H1 (cell line): ENCODE data around the gene C1orf116. TPM values are rescaled to one million over a fixed set of nuclear protein-coding genes. Genes with fewer than 3 reads are reported as not detected.

Source experiments
- CTCF ChIA-PET: fragments of 300-600 bp; sonication (Branson Sonifier 250); formaldehyde crosslinking; loops from one replicate; lab custom pipeline; 2021; ENCODE audit not compliant: partially characterized antibody; lab: Charles Lee
- POLR2A ChIA-PET: fragments of 300-600 bp; sonication (Branson Sonifier 250); formaldehyde crosslinking; loops from one replicate; lab custom pipeline; 2021; ENCODE audit warnings: inconsistent platforms; ENCODE audit not compliant: partially characterized antibody; lab: Charles Lee
- DNase-seq, 2 experiments: peaks; one replicate each; pipeline versions ENCODE4 v3.0.0 to v3.0.0-alpha.2; 2010 to 2022; ENCODE audit warnings: low spot score in 2 of 2, low read depth in 1 of 2, mixed read lengths in 1 of 2
- FAIRE-seq: peaks from 2 replicates; lab custom pipeline; 2011; peaks lifted over from hg19 to GRCh38; lab: Jason Lieb, UNC
- H2AFZ ChIP-seq: 2 replicates; pipeline ENCODE4 v1.8.1; 2012; ENCODE audit warnings: low read length, inconsistent platforms
- H2AK5ac ChIP-seq: 2 replicates; pipeline ENCODE4 v1.6.1; 2013; ENCODE audit warnings: low read depth, low read length
- H2BK120ac ChIP-seq: replicated peaks from 2 replicates; pipeline ENCODE3; 2013; ENCODE audit warnings: low read depth, low read length, inconsistent platforms
- H2BK12ac ChIP-seq: 2 replicates; pipeline ENCODE4 v1.6.1; 2013; ENCODE audit warnings: low read depth, low read length
- H2BK15ac ChIP-seq: 2 replicates; pipeline ENCODE4 v1.6.1; 2013; ENCODE audit warnings: low read length
- H2BK20ac ChIP-seq: 2 replicates; pipeline ENCODE4 v1.6.1; 2013; ENCODE audit warnings: low read length
- H2BK5ac ChIP-seq: 2 replicates; pipeline ENCODE4 v1.6.1; 2013; ENCODE audit warnings: low read depth, low read length
- H3K14ac ChIP-seq: 2 replicates; pipeline ENCODE4 v1.6.1; 2013; ENCODE audit warnings: inconsistent platforms; ENCODE audit not compliant: insufficient read length
- H3K18ac ChIP-seq: 2 replicates; pipeline ENCODE4 v1.6.1; 2013; ENCODE audit warnings: low read length; ENCODE audit errors: extremely low read depth
- H3K23ac ChIP-seq: 2 replicates; pipeline ENCODE4 v1.6.1; 2013; ENCODE audit warnings: inconsistent platforms; ENCODE audit not compliant: insufficient read length
- H3K23me2 ChIP-seq: 2 replicates; pipeline ENCODE4 v1.6.1; 2013; ENCODE audit warnings: low read depth, low read length
- H3K27ac ChIP-seq: 2 replicates; pipeline ENCODE4 v1.6.1; 2011; ENCODE audit warnings: low read depth, low read length, inconsistent platforms
- H3K27me3 ChIP-seq, 4 experiments: replicated peaks in 1 of 4; 1 replicate in 1 of 4; 2 replicates in 3 of 4; pipeline versions ENCODE4 v1.6.1 to v1.8.1; 2011 to 2013; ENCODE audit warnings: low read length in 3 of 4, mild to moderate bottlenecking in 3 of 4, inconsistent platforms in 2 of 4, mixed read lengths in 2 of 4, moderate library complexity in 1 of 4; ENCODE audit not compliant: control insufficient read depth in 3 of 4, insufficient read depth in 3 of 4; ENCODE audit errors: extremely low read depth in 1 of 4
- H3K36me3 ChIP-seq, 4 experiments: 2 replicates each; pipeline versions ENCODE4 v1.6.1 to v1.8.1; 2011 to 2013; ENCODE audit warnings: mild to moderate bottlenecking in 4 of 4, low read length in 3 of 4, moderate library complexity in 2 of 4, control low read depth in 1 of 4, inconsistent platforms in 1 of 4; ENCODE audit not compliant: insufficient read depth in 4 of 4, control insufficient read depth in 2 of 4
- H3K4ac ChIP-seq: replicated peaks from 2 replicates; pipeline ENCODE3; 2013; ENCODE audit warnings: low read length, low read depth, mixed read lengths, inconsistent platforms; ENCODE audit not compliant: insufficient read length
- H3K4me1 ChIP-seq, 4 experiments: replicated peaks in 1 of 4; 1 replicate in 1 of 4; 2 replicates in 3 of 4; pipeline versions ENCODE4 v1.6.1 to v1.8.1; 2011 to 2013; ENCODE audit warnings: low read length in 3 of 4, inconsistent platforms in 2 of 4, mixed read lengths in 1 of 4; ENCODE audit not compliant: insufficient read depth in 4 of 4, control insufficient read depth in 3 of 4
- H3K4me2 ChIP-seq, 2 experiments: 2 replicates each; pipeline versions ENCODE4 v1.6.1 to v1.8.1; 2011 to 2013; ENCODE audit warnings: low read depth in 2 of 2, low read length in 2 of 2, control low read depth in 1 of 2, inconsistent platforms in 1 of 2, mild to moderate bottlenecking in 1 of 2; ENCODE audit not compliant: insufficient read depth in 1 of 2
- H3K4me3 ChIP-seq, 4 experiments: fragments of 200-600, 300-600 bp in 1 of 4; sonication (generic), shearing (Covaris generic), sonication (Bioruptor Twin) in 1 of 4; 2 replicates each; pipeline versions ENCODE4 v1.5.1 to v1.8.1; 2011 to 2016; ENCODE audit warnings: low read length in 4 of 4, low read depth in 3 of 4, control low read depth in 2 of 4, inconsistent platforms in 2 of 4, mild to moderate bottlenecking in 2 of 4, mixed read lengths in 1 of 4, moderate library complexity in 1 of 4; ENCODE audit not compliant: insufficient read depth in 2 of 4; ENCODE audit errors: extremely low read depth in 1 of 4
- H3K56ac ChIP-seq: replicated peaks from 2 replicates; pipeline ENCODE3; 2013; ENCODE audit warnings: low read depth, mild to moderate bottlenecking, mixed read lengths, low read length, inconsistent platforms; ENCODE audit not compliant: insufficient read length
- H3K79me1 ChIP-seq: 2 replicates; pipeline ENCODE4 v1.6.1; 2013; ENCODE audit warnings: low read depth, low read length, control low read depth
- H3K79me2 ChIP-seq, 2 experiments: 2 replicates each; pipeline versions ENCODE4 v1.6.1 to v1.8.1; 2012 to 2013; ENCODE audit warnings: low read length in 2 of 2, mild to moderate bottlenecking in 2 of 2, inconsistent platforms in 1 of 2; ENCODE audit not compliant: insufficient read depth in 2 of 2, control insufficient read depth in 1 of 2
- H3K9ac ChIP-seq, 4 experiments: replicated peaks in 1 of 4; 1 replicate in 1 of 4; 2 replicates in 3 of 4; pipeline versions ENCODE4 v1.6.1 to v1.8.1; 2011 to 2013; ENCODE audit warnings: low read depth in 3 of 4, low read length in 3 of 4, control low read depth in 2 of 4, mild to moderate bottlenecking in 2 of 4, moderate library complexity in 2 of 4, inconsistent platforms in 1 of 4; ENCODE audit errors: extremely low read depth in 1 of 4
- H3K9me3 ChIP-seq, 2 experiments: 2 replicates each; pipeline versions ENCODE4 v1.6.1 to v1.8.1; 2012 to 2013; ENCODE audit warnings: mild to moderate bottlenecking in 2 of 2, moderate library complexity in 2 of 2, control low read depth in 1 of 2, inconsistent platforms in 1 of 2, low read depth in 1 of 2, low read length in 1 of 2, mixed read lengths in 1 of 2; ENCODE audit not compliant: insufficient read depth in 2 of 2
- H4K20me1 ChIP-seq, 2 experiments: replicated peaks in 1 of 2; 2 replicates each; pipeline versions ENCODE3 to v1.8.1; 2011 to 2013; ENCODE audit warnings: inconsistent platforms in 2 of 2, low read length in 2 of 2, mild to moderate bottlenecking in 1 of 2; ENCODE audit not compliant: insufficient read depth in 2 of 2, control insufficient read depth in 1 of 2
- H4K5ac ChIP-seq: 2 replicates; pipeline ENCODE4 v1.6.1; 2013; ENCODE audit warnings: low read length, low read depth, mixed read lengths, inconsistent platforms; ENCODE audit not compliant: insufficient read length
- H4K8ac ChIP-seq: 2 replicates; pipeline ENCODE4 v1.8.0; 2013; ENCODE audit warnings: mild to moderate bottlenecking, moderate library complexity, low read length, inconsistent platforms; ENCODE audit not compliant: insufficient read depth; ENCODE audit errors: extremely low read depth
- H4K91ac ChIP-seq: replicated peaks from 2 replicates; pipeline ENCODE3; 2013; ENCODE audit warnings: low read length, mixed read lengths, inconsistent platforms; ENCODE audit not compliant: insufficient read length
- ASH2L ChIP-seq: fragments of 200-600, 300-600 bp; sonication (generic); IDR thresholded peaks from one replicate; pipeline ENCODE4 v1.7.1; 2017; ENCODE audit warnings: low read length
- CBX5 ChIP-seq: fragments of 300-800, 300-1000 bp; sonication (generic); IDR thresholded peaks from 2 replicates; pipeline ENCODE4 v1.7.1; 2016; ENCODE audit warnings: antibody characterized with exemption, low read length, low read depth
- CHD1 ChIP-seq: IDR thresholded peaks from 2 replicates; pipeline ENCODE4 v1.6.1; 2012; ENCODE audit warnings: low read depth, low read length, improper control_type of control experiment
- HDAC6 ChIP-seq: IDR thresholded peaks from one replicate; pipeline ENCODE4 v1.7.1; 2012; ENCODE audit warnings: low read depth, mild to moderate bottlenecking, inconsistent platforms, low read length, moderate library complexity
- KDM5A ChIP-seq: fragments of 200-600 bp; IDR thresholded peaks from 2 replicates; pipeline ENCODE4 v1.7.1; 2012; ENCODE audit warnings: mild to moderate bottlenecking, low read length, inconsistent platforms, mixed read lengths
- MAX ChIP-seq: IDR thresholded peaks from 2 replicates; pipeline ENCODE4 v1.6.1; 2012; ENCODE audit warnings: inconsistent platforms
- RBBP5 ChIP-seq: IDR thresholded peaks from 2 replicates; pipeline ENCODE4 v1.7.1; 2012; ENCODE audit warnings: low read depth, mild to moderate bottlenecking, inconsistent platforms, low read length, moderate library complexity, borderline replicate concordance
- RNF2 ChIP-seq: fragments of 200-900, 300-1000 bp; sonication (generic); IDR thresholded peaks from 2 replicates; pipeline ENCODE4 v1.7.1; 2016; ENCODE audit warnings: borderline replicate concordance, low read depth, mild to moderate bottlenecking, antibody characterized with exemption, low read length; ENCODE audit not compliant: poor library complexity, severe bottlenecking; ENCODE audit errors: missing control alignments
- SIN3A ChIP-seq, 2 experiments: IDR thresholded peaks in 1 of 2; conservative IDR thresholded peaks in 1 of 2; 2 replicates each; pipeline ENCODE4 v1.6.1; 2011 to 2012; ENCODE audit warnings: low read length in 2 of 2, improper control_type of control experiment in 1 of 2, low read depth in 1 of 2, mild to moderate bottlenecking in 1 of 2
- SIRT6 ChIP-seq: IDR thresholded peaks from one replicate; pipeline ENCODE4 v1.7.1; 2012; ENCODE audit warnings: low read length, inconsistent platforms
- ZNF274 ChIP-seq: IDR thresholded peaks from 2 replicates; pipeline ENCODE4 v1.7.0; 2012; ENCODE audit warnings: low read length, borderline replicate concordance; ENCODE audit errors: extremely low read depth
- WGBS, 2 experiments: shearing (Covaris generic) in 1 of 2; methylation state at CpG; one replicate each; pipeline versions ENCODE4 v1.1.6 to v1.1.7; 2013 to 2015; ENCODE audit warnings: low lambda C conversion rate in 2 of 2, mixed read lengths in 2 of 2, inconsistent platforms in 1 of 2, low coverage in 1 of 2, missing lambda C conversion rate in 1 of 2; ENCODE audit not compliant: insufficient replicate concordance in 2 of 2, insufficient coverage in 1 of 2, insufficient read length in 1 of 2; ENCODE audit errors: extremely low coverage in 1 of 2, missing lambda C conversion rate in 1 of 2; 5-methylcytosine and 5-hydroxymethylcytosine counted together
- polyA plus RNA-seq, 7 experiments: library from polyadenylated mRNA; depleted of rRNA in 3 of 7; stranded (reverse) in 5 of 7; unstranded in 2 of 7; fragments of >200 nt in 5 of 7; fragments of 200-250 nt in 2 of 7; gene quantifications; 1 replicate in 5 of 7; 2 replicates in 1 of 7; 4 replicates in 1 of 7; pipeline versions ENCODE4 v1.2.1 to v1.2.3, GENCODE V29; 2011 to 2013; ENCODE audit warnings: missing spikeins in 2 of 7, mixed read lengths in 2 of 7
- total RNA-seq: library from RNA; stranded (reverse); fragmentation: NEBNext Ultra II Directional; extraction: Animal tissue kit (Norgen Biotek cat#: 25700); gene quantifications from 2 replicates; pipeline ENCODE4 v1.2.1, GENCODE V29; 2021

Gene C1orf116
- total and polyA plus RNA-seq, 2 of the 8 experiments (the other 6 are each of a cell fraction or from before 2014, with no cell fraction given) = 2.2 to 3.9 TPM

DNA sequence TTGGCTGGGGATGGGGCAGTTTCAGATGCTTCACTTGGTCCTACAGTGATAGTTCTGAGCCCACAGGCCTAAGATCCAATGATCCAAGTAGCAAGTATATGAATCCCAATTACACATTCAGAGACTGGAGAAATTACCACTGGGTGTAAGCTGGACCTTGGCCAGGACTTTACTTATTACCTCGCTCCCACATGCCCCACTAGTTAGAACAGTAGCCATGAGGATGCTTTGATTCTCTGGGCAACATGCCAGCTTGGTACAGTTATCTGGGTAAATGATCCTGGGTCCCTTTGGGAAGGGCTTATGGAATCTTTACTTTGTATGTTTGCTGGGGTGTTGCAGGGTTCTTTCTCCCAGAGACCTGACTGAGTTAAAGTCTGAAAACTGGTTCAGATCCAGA is 57.2 kb downstream of the C1orf116 start:
- WGBS, 2 experiments = 85% methylated on average over 1 of the region's 1 CpG; no CpG with 5 or more reads in 1 of the 2 experiments
- Histone ChIP-seq H2BK15ac (no peak overlapping the region), H4K20me1 (no peaks in the 10 kb centered on the region)
- no peak for TF ChIP-seq CHD1
- TF ChIP-seq ZNF274 = no peak
- no peak for TF ChIP-seq RNF2
- TF ChIP-seq KDM5A = no peak
- TF ChIP-seq ASH2L = no peak
- TF ChIP-seq CBX5 = no peak
- no peak for TF ChIP-seq HDAC6
- no peak for TF ChIP-seq SIN3A (conservative IDR thresholded peaks at IDR 0.05 in 1 of 2, IDR thresholded peaks at IDR 0.05 in 1 of 2; ENCODE audit: low read depth in 1 of 2, low read length in 2 of 2)
- TF ChIP-seq MAX = no peak
- no peak for TF ChIP-seq RBBP5
- no peak for TF ChIP-seq SIRT6

More for the DNA sequence above, 57.2 kb downstream of the C1orf116 start:
- H3K9me3 ChIP-seq = no peaks in the 10 kb centered on the region
- H2BK12ac ChIP-seq = no peak overlapping the region
- no peak overlapping the region for H3K56ac ChIP-seq
- no peak overlapping the region for H3K9ac ChIP-seq
- no peak overlapping the region for H3K27ac ChIP-seq
- no peak overlapping the region for H2BK120ac ChIP-seq
- no peak overlapping the region for H4K5ac ChIP-seq
- H3K18ac ChIP-seq = no peak overlapping the region
- H2AFZ ChIP-seq = no peak overlapping the region
- no peak overlapping the region for H3K4me2 ChIP-seq
- ChIA-PET CTCF (interaction anchor here (8.9 kb wide), 1 partner anchor 37 kb away, joined by 188 read pairs; no protein-coding TSS in a partner anchor), POLR2A (no interaction called here)
- no peaks in the 10 kb centered on the region for H3K79me2 ChIP-seq
- H3K36me3 ChIP-seq = no peaks in the 10 kb centered on the region
- H2AK5ac ChIP-seq = no peak overlapping the region
- H3K4ac ChIP-seq = no peak overlapping the region
- H3K79me1 ChIP-seq = no peaks in the 10 kb centered on the region
- no peak overlapping the region for H4K91ac ChIP-seq
- FAIRE-seq = no peak
- H2BK5ac ChIP-seq = no peak overlapping the region
- no peak overlapping the region for H3K4me3 ChIP-seq
- H3K23me2 ChIP-seq = no peaks in the 10 kb centered on the region
- H3K4me1 ChIP-seq = peaks cover 0 to 2% (median 0%) of the 10 kb centered on the region in 4 experiments; a peak in 1 of 7 replicates
- H3K27me3 ChIP-seq = no peaks in the 10 kb centered on the region
- H3K14ac ChIP-seq = no peak overlapping the region
- DNase-seq = no peak
- no peak overlapping the region for H4K8ac ChIP-seq
- H3K23ac ChIP-seq = no peak overlapping the region
- no peak overlapping the region for H2BK20ac ChIP-seq
